Measurements from ENCODE around the gene CGB7. TPM values are rescaled to one million over a fixed set of nuclear protein-coding genes. Genes with fewer than 3 reads are reported as not detected.
A peak's percentile ranks its signal among the peaks of the same experiment; 100 is the strongest.

Gene CGB7
- total RNA-seq, 1 experiment from 2014 or later: 1.2 TPM

DNA sequence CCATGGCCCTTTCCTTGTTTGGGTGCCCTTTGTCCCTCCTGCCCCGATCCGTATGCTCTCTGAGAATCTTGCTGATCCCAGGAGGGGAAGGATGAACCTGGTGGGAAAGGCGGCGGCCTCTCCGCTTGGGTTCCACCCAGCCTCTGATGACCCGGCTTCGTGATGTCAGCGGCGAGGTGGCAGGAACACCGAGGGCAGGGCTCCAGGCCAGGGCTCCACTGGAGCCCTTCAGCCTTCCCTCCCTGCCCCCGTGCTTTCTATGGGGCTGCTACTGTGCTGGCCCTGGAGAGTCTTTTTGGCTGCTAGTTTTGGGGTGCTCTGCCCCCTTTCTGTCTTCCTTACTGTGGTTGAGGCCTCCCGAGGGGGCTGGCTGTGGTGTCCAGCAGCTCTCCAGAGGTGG is 44.8 kb upstream of the CGB7 start:
- DNase-seq: no peak
- Histone ChIP-seq H2BK20ac (ENCODE audit: low read depth, low read length, poor library complexity, severe bottlenecking) (no peak overlapping the region), H3K56ac (ENCODE audit: insufficient read length, low read depth, low read length) (no peak overlapping the region), H3K9me3 (ENCODE audit: control insufficient read depth, low read depth, low read length) (no peaks in the 10 kb centered on the region), H3K27me3 (ENCODE audit: insufficient read depth, low read length) (no peaks in the 10 kb centered on the region), H3K4me1 (ENCODE audit: insufficient read depth, low read length) (no peaks in the 10 kb centered on the region), H2AK5ac (ENCODE audit: insufficient read length, low read length) (no peak overlapping the region), H3K23me2 (ENCODE audit: insufficient read length, low read depth, low read length, poor library complexity, severe bottlenecking) (no peaks in the 10 kb centered on the region), H2AFZ (ENCODE audit: low read length) (no peak overlapping the region), H2BK15ac (ENCODE audit: low read depth, low read length) (no peak overlapping the region), H3K23ac (ENCODE audit: insufficient read length, low read depth, low read length) (no peak overlapping the region), H2BK5ac (ENCODE audit: insufficient read length, low read length) (no peak overlapping the region), H3K4me2 (ENCODE audit: insufficient read depth, insufficient read length, low read length) (no peak overlapping the region), H4K8ac (replicated peaks; ENCODE audit: insufficient read length, low read depth, low read length) (no peak overlapping the region), H3K4ac (ENCODE audit: low read depth, low read length) (no peak overlapping the region), H3K79me2 (ENCODE audit: insufficient read depth, low read length) (no peaks in the 10 kb centered on the region), H3T11ph (ENCODE audit: low read length) (no peak overlapping the region), H3K27ac (ENCODE audit: insufficient read length, low read depth, low read length) (no peak overlapping the region), H3K14ac (ENCODE audit: insufficient read depth, low read length) (no peak overlapping the region), H3K79me1 (ENCODE audit: insufficient read depth, low read depth, low read length, poor library complexity, severe bottlenecking) (no peaks in the 10 kb centered on the region), H4K20me1 (ENCODE audit: control insufficient read depth, insufficient read depth, insufficient read length) (no peaks in the 10 kb centered on the region), H4K91ac (ENCODE audit: insufficient read length, low read depth, low read length) (no peak overlapping the region), H2BK12ac (ENCODE audit: insufficient read length, low read depth, low read length) (no peak overlapping the region), H2BK120ac (ENCODE audit: low read depth, low read length, poor library complexity, severe bottlenecking) (no peak overlapping the region), H3K9ac (ENCODE audit: extremely low read depth, insufficient read length, low read length) (no peak overlapping the region), H3K18ac (ENCODE audit: insufficient read length, low read depth, low read length) (no peak overlapping the region), H4K5ac (ENCODE audit: insufficient read length, low read depth, low read length) (no peak overlapping the region)
- WGBS (ENCODE audit: extremely low coverage, insufficient read length, low lambda C conversion rate): no CpG with 5 or more reads among the region's 12 CpGs
- H3K27me3 Mint-ChIP-seq (ENCODE audit: low read depth): no peaks in the 10 kb centered on the region; the same call in 1 of the 2 replicates
- H3K36me3 Mint-ChIP-seq (ENCODE audit: insufficient read depth in 1 of 3, low read depth in 3 of 3): peaks cover 58 to 86% (median 82%) of the 10 kb centered on the region in 3 experiments
- H3K4me3 Mint-ChIP-seq: no peak overlapping the region
- H3K27ac Mint-ChIP-seq: peak overlapping the region in 2 of 3 experiments; percentile 59 to 72; a peak in 3 of 7 replicates
- TF ChIP-seq, protein P1, sequence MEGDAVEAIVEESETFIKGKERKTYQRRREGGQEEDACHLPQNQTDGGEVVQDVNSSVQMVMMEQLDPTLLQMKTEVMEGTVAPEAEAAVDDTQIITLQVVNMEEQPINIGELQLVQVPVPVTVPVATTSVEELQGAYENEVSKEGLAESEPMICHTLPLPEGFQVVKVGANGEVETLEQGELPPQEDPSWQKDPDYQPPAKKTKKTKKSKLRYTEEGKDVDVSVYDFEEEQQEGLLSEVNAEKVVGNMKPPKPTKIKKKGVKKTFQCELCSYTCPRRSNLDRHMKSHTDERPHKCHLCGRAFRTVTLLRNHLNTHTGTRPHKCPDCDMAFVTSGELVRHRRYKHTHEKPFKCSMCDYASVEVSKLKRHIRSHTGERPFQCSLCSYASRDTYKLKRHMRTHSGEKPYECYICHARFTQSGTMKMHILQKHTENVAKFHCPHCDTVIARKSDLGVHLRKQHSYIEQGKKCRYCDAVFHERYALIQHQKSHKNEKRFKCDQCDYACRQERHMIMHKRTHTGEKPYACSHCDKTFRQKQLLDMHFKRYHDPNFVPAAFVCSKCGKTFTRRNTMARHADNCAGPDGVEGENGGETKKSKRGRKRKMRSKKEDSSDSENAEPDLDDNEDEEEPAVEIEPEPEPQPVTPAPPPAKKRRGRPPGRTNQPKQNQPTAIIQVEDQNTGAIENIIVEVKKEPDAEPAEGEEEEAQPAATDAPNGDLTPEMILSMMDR (conservative IDR thresholded peaks at IDR 0.05): no peak
- H3K9me3 Mint-ChIP-seq: peaks cover 0 to 2% of the 10 kb centered on the region in 2 experiments; a peak in 2 of 5 replicates
- peaks cover 10 to 22% of the 10 kb centered on the region in 2 experiments for H3K4me1 Mint-ChIP-seq

Measured in H9 (cell line).